PC-9 (cell line): ENCODE results near the gene ARHGAP32. TPM values are rescaled to one million over a fixed set of nuclear protein-coding genes. Genes with fewer than 3 reads are reported as not detected.

ENCODE experiments used
- BruUV-seq: library from RNA; stranded (reverse); fragments of 400-500 nt; replicated peaks from 2 replicates; lab custom pipeline; 2021; lab: Mats Ljungman, UMichigan
- CTCF ChIA-PET: fragments of 300-600 bp; sonication (Branson Sonifier 250); formaldehyde crosslinking; loops from one replicate; lab custom pipeline; 2022; ENCODE audit warnings: antibody characterized with exemption; lab: Charles Lee
- POLR2A ChIA-PET: fragments of 300-600 bp; sonication (Branson Sonifier 250); formaldehyde crosslinking; loops from one replicate; lab custom pipeline; 2022; ENCODE audit warnings: antibody characterized with exemption; ENCODE audit not compliant: unreplicated experiment; lab: Charles Lee
- DNase-seq, 2 experiments: peaks; one replicate each; pipeline versions ENCODE4 v3.0.0 to v3.0.0-alpha.2; 2015 to 2022; ENCODE audit warnings: mixed read lengths in 1 of 2
- H2AFZ ChIP-seq: fragments of 200-600 bp; sonication (generic); 2 replicates; pipeline ENCODE4 v1.8.1; 2017; ENCODE audit warnings: antibody characterized with exemption
- H3F3A ChIP-seq: fragments of 200-600 bp; sonication (generic); 2 replicates; pipeline ENCODE4 v1.8.1; 2017; ENCODE audit warnings: antibody characterized with exemption, mild to moderate bottlenecking, low read depth; ENCODE audit not compliant: insufficient read depth
- H3K27ac ChIP-seq: fragments of 200-600 bp; sonication (generic); 2 replicates; pipeline ENCODE4 v1.6.1; 2016; ENCODE audit warnings: mixed run types
- H3K27me3 ChIP-seq: fragments of 200-600 bp; sonication (generic); 2 replicates; pipeline ENCODE4 v1.6.1; 2016; ENCODE audit warnings: low read depth, mixed run types; ENCODE audit not compliant: insufficient read depth
- H3K36me3 ChIP-seq: fragments of 200-600 bp; sonication (generic); 2 replicates; pipeline ENCODE4 v1.6.1; 2016; ENCODE audit warnings: low read depth, mixed run types
- H3K4me1 ChIP-seq: fragments of 200-600 bp; sonication (generic); replicated peaks from 2 replicates; pipeline ENCODE4 v1.6.1; 2016; ENCODE audit warnings: mixed run types; ENCODE audit not compliant: insufficient read depth
- H3K4me2 ChIP-seq: fragments of 200-600 bp; sonication (generic); 2 replicates; pipeline ENCODE4 v1.6.1; 2017; ENCODE audit warnings: mixed run types
- H3K4me3 ChIP-seq: fragments of 200-600 bp; sonication (generic); 2 replicates; pipeline ENCODE4 v1.6.1; 2016; ENCODE audit warnings: mixed run types
- H3K79me2 ChIP-seq: fragments of 200-600 bp; sonication (generic); 2 replicates; pipeline ENCODE4 v1.6.1; 2017; ENCODE audit warnings: low read depth, mixed run types
- H3K9me2 ChIP-seq: fragments of 200-600 bp; sonication (generic); 2 replicates; pipeline ENCODE4 v1.8.1; 2017; ENCODE audit warnings: mild to moderate bottlenecking; ENCODE audit not compliant: insufficient read depth
- H3K9me3 ChIP-seq: fragments of 200-600 bp; sonication (generic); 2 replicates; pipeline ENCODE4 v1.8.1; 2016; ENCODE audit warnings: low read depth; ENCODE audit not compliant: insufficient read depth
- H4K20me1 ChIP-seq: fragments of 200-600 bp; sonication (generic); 2 replicates; pipeline ENCODE4 v1.8.1; 2017; ENCODE audit not compliant: insufficient read depth
- CTCF ChIP-seq: fragments of 200-600 bp; sonication (generic); conservative IDR thresholded peaks from 2 replicates; pipeline ENCODE4 v1.6.1; 2017; ENCODE audit warnings: mixed run types, antibody characterized with exemption, mild to moderate bottlenecking, moderate library complexity
- EZH2 ChIP-seq: fragments of 200-600 bp; sonication (generic); IDR thresholded peaks from 2 replicates; pipeline ENCODE4 v1.8.0; 2017; ENCODE audit warnings: antibody characterized with exemption, low read depth
- intact Hi-C: fragments of 100-400 bp; cut with micrococcal nuclease; formaldehyde crosslinking; loops from one replicate; pipeline ENCODE4 v1.10.0; 2022; ENCODE audit not compliant: unreplicated experiment
- total RNA-seq: library from RNA; stranded (reverse); gene quantifications from 2 replicates; pipeline ENCODE4 v1.2.3, GENCODE V29; 2021

The ARHGAP32 gene
- total RNA-seq, 1 experiment from 2014 or later = 35.1 TPM

- TF ChIP-seq CTCF (no peak), EZH2 (no peak)
- DNase-seq = no peak
- Histone ChIP-seq H3K27me3 (no peaks in the 10 kb centered on the region), H3K4me3 (no peak overlapping the region), H3K9me3 (0 out of 2 replicates have a peak, but pooled peaks cover 8% of the 10 kb centered on the region), H3K4me1 (no peaks in the 10 kb centered on the region), H3K4me2 (no peak overlapping the region), H4K20me1 (no peaks in the 10 kb centered on the region), H3K79me2 (peaks cover 2% of the 10 kb centered on the region; the same call in 1 of the 2 replicates), H2AFZ (no peak overlapping the region), H3K9me2 (no peaks in the 10 kb centered on the region), H3F3A (no peaks in the 10 kb centered on the region), H3K36me3 (no peaks in the 10 kb centered on the region), H3K27ac (no peak overlapping the region)
- CTCF ChIA-PET = no interaction called here
- no TSS peak for BruUV-seq
- intact Hi-C loops = no loop called here
- POLR2A ChIA-PET = no interaction called here
Measured at GRCh38 chr11:129109701-129110100, 82.4 kb downstream of the ARHGAP32 start.

- no peaks in the 10 kb centered on the region for H3K79me2 ChIP-seq
- no peaks in the 10 kb centered on the region for H3F3A ChIP-seq
- ChIA-PET CTCF (interaction anchor here (0.6 kb wide), 1 partner anchor 221 kb away, joined by 3 read pairs; no protein-coding TSS in a partner anchor), POLR2A (interaction anchor here (0.6 kb wide), 1 partner anchor 110 kb away, joined by 3 read pairs; no protein-coding TSS in a partner anchor)
- no TSS peak for BruUV-seq
- no peak overlapping the region for H2AFZ ChIP-seq
- no peak overlapping the region for H3K4me2 ChIP-seq
- no peaks in the 10 kb centered on the region for H3K4me1 ChIP-seq
- intact Hi-C loops = no loop called here
- H3K9me3 ChIP-seq = 0 out of 2 replicates have a peak, but pooled peaks cover 8% of the 10 kb centered on the region
- H3K27ac ChIP-seq = no peak overlapping the region
- H3K36me3 ChIP-seq = 0 out of 2 replicates have a peak, but pooled peaks cover 3% of the 10 kb centered on the region
- H3K27me3 ChIP-seq = no peaks in the 10 kb centered on the region
- TF ChIP-seq EZH2 = no peak
- no peak for TF ChIP-seq CTCF
- no peaks in the 10 kb centered on the region for H3K9me2 ChIP-seq
- no peak overlapping the region for H3K4me3 ChIP-seq
- no peak for DNase-seq
- no peaks in the 10 kb centered on the region for H4K20me1 ChIP-seq
Measured at GRCh38 chr11:129106788-129107187, 85.3 kb downstream of the ARHGAP32 start.

- Histone ChIP-seq H3F3A (no peaks in the 10 kb centered on the region), H3K36me3 (0 out of 2 replicates have a peak, but pooled peaks cover 3% of the 10 kb centered on the region), H3K9me3 (peaks cover 8% of the 10 kb centered on the region; the same call in 1 of the 2 replicates), H4K20me1 (no peaks in the 10 kb centered on the region), H3K9me2 (no peaks in the 10 kb centered on the region), H3K79me2 (no peaks in the 10 kb centered on the region), H2AFZ (no peak overlapping the region), H3K4me3 (no peak overlapping the region), H3K4me2 (no peak overlapping the region), H3K27me3 (no peaks in the 10 kb centered on the region), H3K27ac (no peak overlapping the region), H3K4me1 (no peaks in the 10 kb centered on the region)
- ChIA-PET CTCF (no interaction called here), POLR2A (no interaction called here)
- DNase-seq = no peak
- intact Hi-C loops = no loop called here
- no TSS peak for BruUV-seq
- TF ChIP-seq CTCF = no peak
- TF ChIP-seq EZH2 = no peak
Measured at GRCh38 chr11:129102756-129103155, 89.4 kb downstream of the ARHGAP32 start.
